ENCODE measurements around the gene GLOD4.
"Not testable (repeated sequence)": the region's sequence is repeated elsewhere in the genome, so short reads cannot be mapped to it uniquely, and the experiment has no call there.

Gene GLOD4

DNA sequence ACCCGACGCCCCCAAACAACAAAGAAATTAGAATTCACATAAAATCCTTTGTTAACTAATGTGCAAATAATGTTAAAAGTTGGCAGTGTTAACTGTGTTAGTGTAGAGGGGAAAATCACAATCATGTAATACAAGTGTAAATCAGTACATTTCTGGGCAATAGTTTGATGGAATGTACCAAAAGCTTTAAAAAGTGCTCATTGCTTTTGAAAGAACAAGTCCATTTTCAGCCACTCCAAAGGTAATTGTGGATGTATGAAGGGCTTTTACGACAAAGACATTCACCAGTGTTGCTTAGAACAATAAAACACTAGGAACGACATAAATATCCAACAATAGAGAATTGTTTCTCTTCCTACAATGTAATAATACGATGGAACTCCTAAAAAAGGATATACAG, 9.1 kb downstream of the GLOD4 start:
- no peak for DNase-seq

DNA sequence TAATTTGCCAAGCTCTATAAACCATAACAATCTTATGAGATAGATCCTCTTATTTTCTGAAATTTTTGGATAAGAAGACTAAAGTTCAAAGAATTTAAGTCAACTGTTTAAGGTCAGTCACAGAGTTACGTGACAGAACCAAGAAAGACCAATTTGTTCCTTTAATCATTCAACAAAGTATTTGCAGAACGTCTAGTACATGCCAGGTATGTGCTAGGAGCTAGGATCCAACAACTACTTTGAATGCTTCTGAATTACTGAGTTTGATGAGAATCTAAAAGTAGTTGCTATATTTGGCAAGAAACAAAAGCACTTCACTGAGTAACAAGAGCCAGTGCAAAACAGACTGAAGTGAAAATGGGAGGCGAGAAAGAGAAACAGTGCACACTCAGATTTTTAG, 15.0 kb downstream of the GLOD4 start:
- DNase-seq: no peak

DNA sequence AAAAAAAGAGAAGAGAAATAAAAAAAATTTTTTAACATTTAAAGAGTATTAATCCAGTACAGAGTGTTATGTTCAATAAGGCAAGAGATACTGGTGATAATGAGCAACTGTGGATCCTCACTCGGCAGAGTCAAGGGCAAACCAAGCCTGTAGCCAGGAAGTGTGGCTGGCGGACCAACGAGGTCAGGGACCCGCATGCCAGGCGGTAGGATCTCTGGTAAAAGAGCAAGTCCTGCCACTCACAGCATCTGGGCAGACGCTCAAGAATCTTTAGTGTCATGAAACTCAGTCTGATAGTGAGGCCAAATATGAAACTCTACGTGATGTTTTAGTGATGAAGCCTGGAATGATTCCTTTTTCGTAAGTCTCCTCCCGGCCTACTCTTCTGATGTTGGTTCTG, 21.7 kb downstream of the GLOD4 start:
- no peak for DNase-seq

DNA sequence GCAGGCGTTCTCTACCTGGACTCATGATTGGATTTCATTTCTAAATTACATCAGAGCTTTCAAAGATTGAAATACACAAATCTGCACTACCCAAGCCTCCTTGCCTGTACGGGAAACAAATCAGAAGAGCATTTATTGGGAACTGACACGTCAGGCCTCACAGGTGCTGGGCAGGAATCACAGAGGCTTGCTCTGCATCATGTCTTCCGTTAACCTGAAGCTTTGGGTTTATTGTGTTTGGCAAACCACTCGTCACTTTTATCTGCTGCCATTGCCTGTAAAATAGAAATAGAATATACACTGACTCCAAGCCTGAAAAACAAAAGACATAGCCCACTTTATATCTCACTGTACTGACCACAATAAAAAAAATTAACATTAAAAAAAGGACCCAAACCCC, 22.1 kb downstream of the GLOD4 start:
- DNase-seq: no peak

DNA sequence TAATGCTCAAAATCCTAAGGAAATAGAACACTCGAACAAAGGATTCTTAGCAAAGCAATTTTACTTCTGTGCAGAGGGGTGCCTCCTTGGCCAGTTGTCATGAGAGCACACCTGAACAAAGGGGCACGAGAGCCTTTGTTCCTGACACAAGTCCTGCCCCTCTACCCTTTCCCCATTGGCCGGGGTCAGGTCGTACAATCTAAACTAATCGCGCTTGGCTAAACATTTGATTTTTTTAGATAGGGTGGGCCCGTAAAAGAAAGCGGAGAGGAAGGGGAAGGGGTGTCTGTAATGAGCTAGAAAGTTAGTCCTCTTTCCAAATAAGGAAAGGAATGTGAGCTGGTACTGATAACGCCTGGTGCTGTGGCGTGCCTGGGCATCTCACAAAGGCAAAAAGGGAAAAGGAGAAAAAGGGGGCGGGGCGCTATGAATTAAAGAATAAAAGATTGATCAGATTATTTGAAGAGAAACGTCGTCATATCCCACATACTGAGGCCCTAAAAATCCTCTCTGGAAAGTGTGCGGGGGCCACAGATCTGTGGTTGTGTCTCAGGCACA, 26.0 kb downstream of the GLOD4 start:
- not testable (repeated sequence) for DNase-seq

DNA sequence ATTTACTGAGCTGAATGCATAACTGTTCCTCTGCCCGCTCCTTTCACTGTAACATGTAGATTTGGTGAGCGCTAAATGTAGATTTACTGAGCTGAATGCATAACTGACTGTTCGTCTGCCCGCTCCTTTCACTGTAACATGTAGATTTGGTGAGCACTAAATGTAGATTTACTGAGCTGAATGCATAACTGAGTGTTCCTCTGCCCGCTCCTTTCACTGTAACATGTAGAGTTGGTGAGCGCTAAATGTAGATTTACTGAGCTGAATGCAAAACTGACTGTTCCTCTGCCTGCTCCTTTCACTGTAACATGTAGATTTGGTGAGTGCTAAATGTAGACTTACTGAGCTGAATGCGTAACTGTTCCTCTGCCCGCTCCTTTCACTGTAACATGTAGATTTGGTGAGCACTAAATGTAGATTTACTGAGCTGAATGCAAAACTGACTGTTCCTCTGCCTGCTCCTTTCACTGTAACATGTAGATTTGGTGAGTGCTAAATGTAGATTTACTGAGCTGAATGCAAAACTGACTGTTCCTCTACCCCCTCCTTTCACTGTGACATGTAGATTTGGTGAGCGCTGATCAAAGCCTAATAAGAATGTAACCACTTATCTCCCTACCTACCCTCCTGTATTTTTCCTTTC, 26.6 kb downstream of the GLOD4 start:
- DNase-seq: not testable (repeated sequence)

DNA sequence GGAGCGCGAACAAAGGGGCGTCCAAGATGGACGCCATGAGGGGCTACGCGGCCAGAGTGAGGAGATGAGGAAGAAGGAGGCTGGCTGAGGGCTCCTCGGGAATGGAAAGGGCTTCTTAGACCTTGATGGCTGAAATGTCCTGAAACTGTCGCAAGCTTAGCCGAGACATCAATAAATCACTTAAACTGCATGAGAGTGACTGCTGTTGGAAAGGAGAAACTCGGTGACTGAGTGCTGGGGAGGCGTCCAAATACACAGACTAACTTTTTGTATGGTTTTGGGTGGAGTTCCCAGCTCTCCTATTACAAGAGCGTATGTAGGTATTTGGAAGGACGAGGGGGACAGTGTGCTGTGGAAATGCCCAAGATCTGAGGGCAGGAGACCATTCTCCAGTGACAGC, 28.7 kb downstream of the GLOD4 start:
- DNase-seq: no peak

DNA sequence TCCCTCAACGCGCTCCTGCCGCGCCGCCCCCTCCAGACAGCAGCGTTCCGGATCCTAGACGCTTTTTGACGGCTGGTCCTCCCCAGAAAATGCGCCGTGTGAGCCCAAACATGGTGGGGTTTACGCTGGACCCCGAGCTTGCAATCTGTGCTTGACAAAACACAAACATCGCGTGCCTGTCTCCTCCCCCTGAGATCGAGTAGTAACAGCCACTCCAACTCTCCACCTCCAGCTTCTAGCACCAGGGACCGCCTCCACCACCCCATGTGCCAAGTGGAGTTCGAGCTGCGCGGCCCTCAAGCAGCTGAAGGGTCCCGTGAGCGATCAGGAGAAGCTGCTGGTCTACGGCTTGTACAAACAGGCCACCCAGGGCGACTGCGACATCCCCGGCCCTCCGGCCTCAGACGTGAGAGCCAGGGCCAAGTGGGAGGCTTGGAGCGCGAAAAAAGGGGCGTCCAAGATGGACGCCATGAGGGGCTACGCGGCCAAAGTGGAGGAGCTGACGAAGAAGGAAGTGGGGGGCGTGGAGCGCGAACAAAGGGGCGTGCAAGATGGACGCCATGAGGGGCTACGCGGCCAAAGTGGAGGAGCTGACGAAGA, 29.4 kb downstream of the GLOD4 start:
- DNase-seq: peak; percentile 51

DNA sequence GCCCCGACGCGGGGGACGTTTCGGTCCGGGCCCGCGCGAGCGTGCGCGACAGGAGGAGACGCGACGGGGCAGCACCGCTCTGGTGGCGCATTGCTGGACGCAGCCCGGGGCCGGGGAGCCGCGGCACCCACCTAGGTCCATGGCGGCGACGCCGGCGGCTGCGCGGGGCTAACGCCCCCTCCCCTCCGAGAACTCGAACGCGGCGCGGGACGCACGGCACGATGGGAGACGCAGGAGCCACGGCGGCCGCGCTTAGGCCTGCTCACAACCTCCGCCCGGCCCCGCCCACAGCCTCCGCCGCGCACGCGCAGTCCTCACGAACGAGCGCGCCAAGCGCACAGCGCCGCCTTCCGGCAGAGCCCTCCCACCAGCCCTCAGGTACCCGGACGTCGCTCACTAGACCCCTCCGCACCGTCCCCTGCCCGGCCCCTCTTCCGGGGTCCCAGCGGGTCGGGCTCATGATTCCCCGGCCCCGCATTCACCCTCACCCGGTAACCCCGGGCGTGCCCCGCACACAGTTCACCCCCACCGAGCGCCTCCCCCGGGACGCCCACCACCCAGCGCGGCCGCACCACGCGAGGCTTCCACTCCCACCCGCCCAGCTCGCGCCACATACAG, 30.0 kb downstream of the GLOD4 start, which contains the start of gene GEMIN4:
GEMIN4 (minus strand) TSS at position 263 of the 618 bp plus-strand sequence; CDS start at position 141, 122 bp downstream.
- peak; percentile 80 for DNase-seq

DNA sequence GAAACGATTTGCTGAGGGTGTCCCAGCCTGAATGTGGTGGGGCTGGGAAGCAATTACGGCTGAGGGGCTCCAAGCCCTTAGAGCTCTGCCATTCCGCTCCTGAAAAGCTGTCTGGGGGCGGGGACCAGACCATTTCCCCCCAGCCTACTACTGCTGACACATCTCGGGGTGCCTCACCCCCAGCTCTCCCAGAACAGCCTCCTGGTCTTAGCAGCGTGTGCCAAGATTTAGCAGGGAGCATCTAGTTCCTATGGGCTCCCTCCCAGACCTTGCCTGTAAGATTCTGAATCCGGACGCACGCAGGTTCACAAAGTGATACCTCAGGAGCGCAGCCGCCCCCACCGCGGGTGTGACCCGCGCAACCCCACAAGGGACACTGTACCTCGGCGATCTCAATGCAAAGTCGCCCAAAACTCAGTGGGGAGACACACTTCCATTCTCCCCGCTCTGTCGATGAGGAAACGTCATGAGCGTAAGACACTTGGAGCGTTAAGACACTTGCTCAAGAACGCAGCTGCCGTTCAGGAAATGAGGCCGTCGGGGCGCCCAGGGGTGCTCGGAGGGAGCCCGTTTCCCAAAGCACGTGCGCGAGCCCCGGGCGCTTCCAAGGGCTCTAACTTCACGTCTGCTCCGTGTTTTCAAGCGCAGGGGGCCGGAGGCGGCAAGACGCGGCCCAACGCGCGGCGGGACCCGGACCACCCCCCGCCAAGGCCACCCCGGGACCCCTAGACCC, 30.6 kb downstream of the GLOD4 start:
- DNase-seq: no peak

DNA sequence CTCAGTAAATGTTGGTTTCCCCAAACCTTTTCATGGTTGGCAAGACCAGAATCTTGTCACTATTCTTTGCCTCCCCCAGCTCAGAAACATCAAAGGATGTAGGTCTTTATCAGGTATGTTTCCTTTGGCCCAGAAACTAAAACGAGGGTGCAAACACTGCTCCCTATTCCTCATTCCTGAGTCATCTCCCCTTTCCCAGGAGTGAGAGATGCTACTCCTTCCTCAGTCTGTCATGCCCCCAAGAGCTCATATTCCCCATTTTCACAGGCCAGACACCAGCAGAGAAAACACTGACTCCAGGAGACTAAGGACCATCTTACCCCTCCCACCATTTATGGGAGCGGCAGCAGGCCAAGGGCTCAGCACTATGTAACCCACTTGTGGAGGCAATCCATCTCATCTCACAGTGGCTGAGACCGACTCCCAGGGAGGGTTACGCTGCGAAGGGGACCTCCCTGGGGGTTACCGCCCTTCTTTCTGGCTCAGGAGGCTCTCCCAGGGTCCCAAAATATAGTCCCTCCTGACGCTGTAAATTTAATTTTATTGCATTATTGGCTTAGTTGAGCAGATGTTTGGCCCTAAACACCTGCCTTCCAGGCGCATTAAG, 31.5 kb downstream of the GLOD4 start:
- DNase-seq: no peak

DNA sequence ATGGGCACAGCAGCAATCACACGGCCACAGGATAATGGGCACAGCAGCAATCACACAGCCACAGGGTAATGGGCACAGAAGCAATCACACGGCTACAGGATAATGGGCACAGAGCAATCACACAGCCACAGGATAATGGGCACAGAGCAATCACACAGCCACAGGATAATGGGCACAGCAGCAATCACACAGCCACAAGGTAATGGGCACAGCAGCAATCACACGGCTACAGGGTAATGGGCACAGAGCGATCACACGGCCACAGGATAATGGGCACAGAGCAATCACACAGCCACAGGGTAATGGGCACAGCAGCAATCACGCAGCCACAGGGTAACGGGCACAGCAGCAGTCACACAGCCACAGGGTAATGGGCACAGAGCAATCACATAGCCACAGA, 32.7 kb downstream of the GLOD4 start:
- DNase-seq: not testable (repeated sequence)

DNA sequence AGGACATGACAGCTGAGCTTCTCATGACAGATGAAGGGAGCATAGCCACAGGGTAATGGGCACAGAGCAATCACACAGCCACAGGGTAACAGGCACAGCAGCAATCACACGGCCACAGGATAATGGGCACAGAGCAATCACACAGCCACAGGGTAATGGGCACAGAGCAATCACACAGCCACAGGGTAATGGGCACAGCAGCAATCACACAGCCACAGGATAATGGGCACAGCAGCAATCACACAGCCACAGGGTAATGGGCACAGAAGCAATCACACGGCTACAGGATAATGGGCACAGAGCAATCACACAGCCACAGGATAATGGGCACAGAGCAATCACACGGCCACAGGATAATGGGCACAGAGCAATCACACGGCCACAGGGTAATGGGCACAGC, 33.5 kb downstream of the GLOD4 start:
- DNase-seq: not testable (repeated sequence)

DNA sequence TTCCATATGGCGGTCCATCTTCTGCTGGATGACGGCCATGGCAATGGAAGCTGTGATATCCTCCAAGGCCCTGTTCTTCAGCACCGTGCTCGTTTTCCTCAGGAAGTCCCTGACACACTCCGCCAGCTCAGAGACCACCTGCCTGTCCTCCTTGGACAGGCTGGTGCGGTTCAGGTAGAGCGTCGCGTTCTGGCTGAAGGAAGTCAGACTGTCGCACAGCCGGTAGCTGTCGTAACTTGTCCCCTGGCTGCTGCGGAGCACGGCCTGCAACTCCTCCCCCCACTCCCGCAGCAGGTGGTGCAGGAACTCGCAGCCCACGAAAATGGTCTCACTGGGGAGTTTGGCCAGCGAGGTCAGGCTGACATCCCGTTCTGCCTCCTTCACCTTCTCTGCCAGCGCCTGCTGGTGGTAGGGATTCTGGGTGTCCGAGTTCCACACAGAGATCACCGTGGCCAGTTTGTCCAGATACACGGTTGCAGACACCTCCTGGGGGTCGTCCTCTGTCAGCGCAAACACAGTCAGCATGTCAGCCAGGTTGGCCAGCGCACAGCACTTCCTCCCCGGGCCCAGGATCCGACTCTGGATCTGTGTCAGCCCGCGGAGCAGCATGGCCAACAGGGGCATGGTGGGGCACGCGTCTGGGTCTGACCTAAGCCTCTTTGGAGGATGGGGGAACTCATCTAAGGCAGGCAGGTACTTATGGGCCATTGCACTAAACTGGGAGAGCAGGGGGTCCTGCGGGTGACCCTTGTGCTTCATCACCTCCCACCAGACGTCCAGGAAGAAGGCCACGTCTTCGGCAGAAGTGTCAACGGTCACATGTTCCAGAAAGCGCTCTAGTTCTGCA, 35.1 kb downstream of the GLOD4 start:
- DNase-seq: no peak

DNA sequence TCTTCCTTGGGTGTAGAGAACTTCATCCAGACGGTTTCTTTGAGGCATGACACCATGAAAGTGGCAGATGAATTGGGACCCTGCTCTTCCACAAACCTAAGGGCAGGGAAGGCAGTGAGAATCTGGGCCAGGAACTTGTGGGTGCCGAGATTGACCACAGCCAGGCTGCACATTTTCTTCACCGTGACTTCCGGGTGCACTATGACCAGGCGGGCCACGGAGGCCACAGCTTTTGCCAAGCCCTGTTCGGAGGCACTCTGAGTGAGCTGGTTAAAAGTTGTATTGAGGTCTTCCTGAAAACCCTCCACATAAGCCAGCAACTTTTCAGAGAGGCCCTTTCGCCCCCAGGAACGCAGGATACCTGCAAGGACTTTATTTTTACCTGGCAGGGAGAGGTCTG, 35.9 kb downstream of the GLOD4 start:
- no peak for DNase-seq

DNA sequence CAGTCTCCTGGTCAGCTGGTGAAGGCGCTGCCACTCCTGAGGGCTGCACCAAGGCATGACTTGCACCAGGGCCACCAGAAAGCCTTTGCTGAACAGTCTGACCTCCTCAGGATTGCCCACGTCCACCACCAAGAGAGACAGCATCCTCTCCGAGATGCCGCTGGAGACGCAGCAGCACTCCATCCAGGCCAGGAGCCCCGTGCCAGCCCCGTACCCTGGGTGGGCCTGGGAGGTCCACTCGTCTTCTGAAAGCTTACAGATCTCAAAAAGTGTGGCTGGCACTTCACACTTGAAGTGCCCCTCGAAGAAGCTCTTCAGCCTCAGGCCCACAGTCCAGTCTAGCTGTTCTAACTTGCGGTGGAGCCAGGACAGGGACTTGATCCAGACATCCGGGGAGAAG, 36.7 kb downstream of the GLOD4 start:
- DNase-seq: no peak

DNA sequence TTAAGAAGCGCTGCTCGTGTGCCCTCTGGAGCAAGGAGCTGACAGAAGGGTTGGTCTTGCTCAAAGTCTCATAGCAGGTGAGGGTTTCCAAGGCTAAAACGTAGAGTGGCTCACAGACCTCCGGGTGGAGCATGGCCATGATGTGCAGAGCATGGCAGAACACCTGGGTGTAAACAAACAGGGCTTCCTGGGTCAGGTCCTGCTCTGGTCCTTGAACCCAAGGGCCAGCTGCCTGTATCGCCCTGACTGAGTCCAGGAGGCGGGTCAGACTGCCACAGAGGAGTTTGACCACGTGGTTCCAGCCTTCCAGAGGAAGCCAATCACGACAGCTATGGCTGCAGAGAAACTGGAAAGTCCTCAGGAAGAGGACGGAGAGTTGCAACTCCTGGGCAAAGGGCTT, 37.1 kb downstream of the GLOD4 start:
- no peak for DNase-seq

DNA sequence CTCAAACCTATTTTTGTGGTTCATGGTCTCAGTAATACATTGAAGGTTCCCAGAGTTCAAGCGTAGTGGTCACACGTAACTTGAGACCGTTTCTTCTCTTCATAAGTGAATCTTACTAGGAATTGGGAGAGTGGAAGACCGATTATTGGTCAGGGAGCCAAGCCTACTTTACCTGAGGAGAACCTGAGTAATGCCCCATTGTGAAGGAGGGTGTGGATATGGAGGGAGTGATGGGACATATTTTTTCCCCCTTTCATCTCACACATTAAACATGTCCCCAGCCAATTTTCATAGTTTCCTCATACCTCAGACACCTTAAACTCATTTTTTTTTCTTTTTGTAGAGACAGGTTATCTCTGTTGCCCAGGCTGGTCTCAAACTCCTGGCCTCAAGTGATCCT, 38.9 kb downstream of the GLOD4 start:
- DNase-seq: no peak

DNA sequence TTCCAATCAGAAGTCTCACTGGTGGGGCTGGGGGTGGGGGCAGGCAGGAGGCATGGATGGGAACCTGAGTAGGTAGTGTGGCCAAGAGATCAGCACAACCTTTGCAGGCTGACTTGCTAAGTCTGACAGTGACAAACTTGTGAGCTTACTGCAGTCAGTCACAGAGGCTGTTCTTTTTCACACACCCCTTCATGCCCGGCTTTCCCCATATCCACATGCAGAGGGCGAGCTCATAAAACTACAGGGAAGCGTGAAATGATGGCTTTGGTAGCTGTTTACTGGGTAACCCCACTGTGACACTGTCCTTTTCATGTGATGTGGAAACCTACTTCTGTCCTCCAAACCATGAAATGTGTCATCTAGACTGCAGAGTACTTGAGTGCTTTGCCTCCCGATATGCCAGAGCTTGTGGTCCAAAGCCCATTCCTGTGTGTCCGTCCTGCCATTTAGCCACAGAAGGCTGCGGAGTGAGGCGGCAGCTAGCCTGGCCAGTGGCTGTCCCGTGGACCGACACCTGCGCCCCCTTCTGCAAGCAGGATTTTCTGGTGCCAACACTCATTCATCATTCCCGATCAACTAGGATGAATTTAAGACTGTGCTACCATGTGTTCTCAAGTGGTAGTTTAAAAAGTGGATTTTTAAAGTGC, 39.8 kb downstream of the GLOD4 start:
- DNase-seq: no peak

DNA sequence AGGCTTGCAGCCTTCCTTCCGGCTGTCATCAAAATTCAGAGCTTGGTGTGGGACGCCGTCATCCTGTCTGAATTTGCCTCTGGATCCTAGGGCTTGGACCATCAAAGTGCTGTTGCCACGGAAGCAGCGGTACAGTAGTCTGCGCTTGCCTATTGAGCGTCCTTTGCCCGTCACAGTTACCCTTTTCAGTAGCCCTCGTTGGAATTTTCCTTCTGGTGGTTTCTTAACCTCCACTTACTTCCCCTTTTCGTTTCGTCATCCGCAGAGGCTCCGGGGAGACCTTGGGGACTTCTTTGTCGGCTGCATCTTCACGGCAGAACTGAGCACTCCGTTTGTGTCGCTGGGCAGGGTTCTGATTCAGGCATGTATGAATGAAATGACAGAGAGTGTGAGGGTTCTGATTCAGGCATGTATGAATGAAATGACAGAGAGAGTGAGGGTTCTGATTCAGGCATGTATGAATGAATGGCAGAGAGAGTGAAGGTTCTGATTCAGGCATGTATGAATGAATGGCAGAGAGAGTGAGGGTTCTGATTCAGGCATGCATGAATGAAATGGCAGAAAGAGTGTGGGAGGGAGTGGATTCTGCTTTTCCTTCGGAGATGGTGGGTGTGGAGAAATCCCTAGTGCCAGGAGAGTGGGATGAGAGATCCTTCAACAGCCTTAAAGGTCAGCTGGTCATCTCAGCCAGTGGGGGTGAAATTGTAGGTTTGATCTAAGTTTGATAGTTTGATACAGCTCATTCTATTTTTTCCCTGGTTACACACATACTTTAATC, 41.7 kb downstream of the GLOD4 start:
- DNase-seq: no peak
